GM18861 (cell line): ENCODE results near the gene RAD51C.
"Not testable (repeated sequence)": the region's sequence is repeated elsewhere in the genome, so short reads cannot be mapped to it uniquely, and the experiment has no call there.

ENCODE experiments used
- ATAC-seq: cut with Tn5 transposase; IDR thresholded peaks from one replicate; pipeline ENCODE4 v1.9.1; 2021; ENCODE audit not compliant: unreplicated experiment

Gene RAD51C

DNA sequence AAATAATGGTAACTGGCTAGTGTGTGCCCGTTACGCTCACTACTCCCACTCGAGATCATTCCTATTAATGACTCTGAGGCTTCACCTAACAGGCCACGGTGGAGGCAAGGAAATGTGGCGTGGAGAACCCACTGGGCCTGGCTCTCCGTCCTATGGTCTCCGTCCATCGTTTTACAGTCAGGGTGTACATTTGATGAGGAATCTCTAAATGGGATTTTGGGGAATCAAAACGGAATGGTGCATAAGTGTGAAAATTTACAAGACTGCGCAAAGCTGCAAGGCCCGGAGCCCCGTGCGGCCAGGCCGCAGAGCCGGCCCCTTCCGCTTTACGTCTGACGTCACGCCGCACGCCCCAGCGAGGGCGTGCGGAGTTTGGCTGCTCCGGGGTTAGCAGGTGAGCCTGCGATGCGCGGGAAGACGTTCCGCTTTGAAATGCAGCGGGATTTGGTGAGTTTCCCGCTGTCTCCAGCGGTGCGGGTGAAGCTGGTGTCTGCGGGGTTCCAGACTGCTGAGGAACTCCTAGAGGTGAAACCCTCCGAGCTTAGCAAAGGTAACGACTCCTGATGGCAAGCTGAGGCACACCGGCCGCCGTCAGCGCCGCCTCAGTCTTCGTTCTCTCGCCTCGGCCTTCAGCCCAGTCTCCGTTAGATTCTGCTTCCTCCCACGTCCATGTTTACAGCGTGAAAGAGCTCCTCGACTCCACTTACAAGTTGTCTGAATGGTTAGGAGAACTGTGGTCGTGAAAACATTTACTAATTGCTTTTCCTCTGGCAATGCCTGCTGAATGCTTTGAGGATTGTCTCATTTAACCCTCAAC is at the start of gene RAD51C:
RAD51C (plus strand) TSS at position 364 of the 817 bp plus-strand sequence; CDS start at position 406, 42 bp downstream.
- peak; percentile 92 for ATAC-seq

- no peak for ATAC-seq
Observed at GRCh38 chr17:58643147-58643546, 49.3 kb upstream of the RAD51C start.

GRCh38 chr17:58648236-58648635 is 44.2 kb upstream of the RAD51C start:
- ATAC-seq = no peak

- peak; percentile 12 for ATAC-seq
Observed at GRCh38 chr17:58657962-58658803, 34.2 kb upstream of the RAD51C start.

- ATAC-seq = peak; percentile 50
Observed at GRCh38 chr17:58658804-58659713, 33.3 kb upstream of the RAD51C start.

GRCh38 chr17:58659714-58660084 is 32.7 kb upstream of the RAD51C start:
- ATAC-seq = not testable (repeated sequence)

GRCh38 chr17:58660621-58661020 is 31.8 kb upstream of the RAD51C start:
- ATAC-seq = no peak

DNA sequence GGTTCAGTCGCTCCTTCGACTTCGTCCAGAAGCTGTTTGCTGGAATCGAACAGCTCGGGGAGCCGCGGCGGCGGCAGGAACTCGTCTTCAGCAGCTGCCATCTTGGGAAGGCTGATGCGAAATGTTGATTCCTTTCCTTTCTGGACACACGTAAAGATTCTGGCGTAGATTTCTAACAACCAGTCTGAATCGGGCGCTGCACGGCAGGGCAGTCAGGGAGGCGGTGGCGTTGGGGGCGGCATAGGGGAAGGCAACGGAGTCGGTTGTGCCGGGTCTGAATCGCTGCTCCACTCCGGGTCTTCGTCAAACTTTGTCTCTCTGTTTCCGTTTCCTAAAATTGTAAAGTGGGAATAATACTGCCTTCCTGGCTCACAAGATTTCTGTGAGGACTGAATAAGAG is 30.9 kb upstream of the RAD51C start:
- ATAC-seq = no peak

DNA sequence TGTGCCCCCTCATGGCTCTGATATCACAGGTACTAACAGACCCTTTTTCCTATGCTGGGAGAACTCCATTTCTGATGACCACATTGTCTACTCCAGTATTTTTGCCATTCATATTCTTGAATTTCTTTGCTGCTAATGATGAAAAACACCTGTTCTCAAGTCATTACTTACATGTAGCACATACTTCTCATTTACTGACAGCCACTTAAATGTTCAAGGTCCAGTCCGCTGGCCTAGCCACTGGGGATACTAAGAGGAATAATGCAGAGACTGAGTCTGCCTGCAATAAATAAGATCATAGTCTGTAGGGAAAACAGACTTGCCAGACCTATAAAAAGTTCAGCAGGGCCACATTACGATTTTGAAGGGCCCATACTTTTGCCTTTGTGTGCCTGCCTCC is 28.1 kb upstream of the RAD51C start:
- no peak for ATAC-seq

GRCh38 chr17:58665946-58666857 is 26.2 kb upstream of the RAD51C start:
- ATAC-seq = no peak

- ATAC-seq = no peak
Observed at GRCh38 chr17:58666858-58667267, 25.5 kb upstream of the RAD51C start.

DNA sequence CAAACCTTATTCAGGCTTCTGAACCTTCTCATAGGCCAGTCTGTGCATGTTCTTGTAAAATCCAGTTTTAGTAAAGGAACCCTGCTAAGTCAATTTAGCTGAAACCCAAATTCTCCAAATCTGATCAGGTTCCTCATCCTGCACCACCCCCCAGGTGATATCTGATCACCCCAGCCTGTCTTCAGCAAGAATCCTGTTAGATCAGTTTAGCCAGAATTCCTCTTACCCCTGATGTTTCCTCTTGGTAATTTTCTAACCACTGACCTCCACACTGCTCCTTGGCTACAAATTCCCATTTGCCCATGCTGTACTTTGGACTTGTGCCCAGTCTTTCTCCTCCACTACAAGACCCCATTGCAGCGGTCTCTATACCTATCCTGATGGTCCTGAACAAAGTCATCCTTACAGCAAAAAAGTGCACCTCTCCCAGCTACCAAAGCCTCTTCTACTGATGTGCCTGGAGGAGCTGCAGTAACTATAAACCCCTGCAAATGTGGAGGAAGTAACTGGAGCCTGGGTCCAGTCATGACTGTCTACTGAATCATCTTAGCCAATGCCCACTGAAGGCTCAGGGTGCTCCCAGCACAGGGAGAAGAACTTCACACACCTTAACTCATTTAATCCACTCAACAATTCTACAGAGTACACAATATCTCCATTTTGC is 24.3 kb upstream of the RAD51C start:
- no peak for ATAC-seq

DNA sequence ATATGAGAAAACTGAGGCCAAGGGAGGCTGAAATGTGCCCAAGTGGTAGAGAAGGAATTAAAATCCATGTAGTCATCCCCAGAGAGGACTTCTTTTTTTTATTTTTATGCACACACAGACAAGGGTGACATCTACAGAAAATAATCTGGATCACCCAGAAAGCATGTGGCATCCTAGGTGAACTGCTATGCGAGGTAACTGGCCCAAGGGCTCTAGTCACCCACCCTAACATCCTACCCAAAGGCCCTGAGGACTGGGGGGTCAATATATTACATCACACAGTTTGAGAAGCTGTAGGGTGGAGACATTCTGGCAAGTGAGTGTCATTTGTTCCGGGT is 23.8 kb upstream of the RAD51C start:
- no peak for ATAC-seq

DNA sequence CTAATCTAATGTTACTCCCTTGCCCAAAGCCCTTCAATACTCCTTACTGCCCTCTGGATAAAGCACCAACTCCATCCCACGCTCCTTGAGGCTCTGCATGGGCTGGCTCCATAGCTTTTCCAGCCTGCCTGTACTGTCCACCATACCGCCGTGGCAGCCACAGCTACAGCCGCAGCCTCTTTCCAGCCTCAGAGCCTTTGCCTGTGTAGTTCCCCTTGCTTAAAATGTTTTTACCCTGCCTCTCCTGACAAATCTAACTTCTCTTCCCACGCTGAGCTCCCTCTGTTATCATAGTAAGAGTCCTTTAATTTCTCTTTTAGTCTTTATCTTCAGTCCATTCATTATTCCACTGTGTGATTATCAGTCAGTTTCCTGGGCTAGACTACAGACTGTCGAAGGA is 22.5 kb upstream of the RAD51C start:
- ATAC-seq = no peak

DNA sequence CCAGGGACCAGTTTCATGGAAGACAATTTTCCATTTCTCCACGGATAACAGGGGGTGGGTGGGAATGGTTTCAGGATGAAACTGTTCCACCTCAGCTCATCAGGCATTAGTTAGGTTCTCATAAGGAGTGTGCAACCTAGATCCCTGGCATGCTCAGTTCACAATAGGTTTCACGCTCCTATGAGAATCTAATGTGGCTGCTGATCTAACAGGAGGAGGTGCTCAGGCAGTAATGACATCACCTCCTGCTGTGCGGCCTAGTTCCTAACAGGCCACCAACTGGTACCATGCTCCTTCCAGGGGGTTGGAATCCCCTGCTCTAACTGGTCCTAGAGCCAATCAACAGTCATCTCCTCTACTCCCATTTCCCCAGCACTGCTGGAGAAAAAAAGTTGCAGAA is 20.4 kb upstream of the RAD51C start:
- no peak for ATAC-seq

- no peak for ATAC-seq
Observed at GRCh38 chr17:58677194-58677880, 15.1 kb upstream of the RAD51C start.

GRCh38 chr17:58678287-58678686 is 14.1 kb upstream of the RAD51C start:
- not testable (repeated sequence) for ATAC-seq

GRCh38 chr17:58679263-58680037 is 13.0 kb upstream of the RAD51C start:
- no peak for ATAC-seq
